Mesothelial cell of epicardium (in vitro differentiated cells): Measurements from ENCODE around the gene NAA30. TPM values are rescaled to one million over a fixed set of nuclear protein-coding genes. Genes with fewer than 3 reads are reported as not detected.

Source experiments
- DNase-seq, 2 experiments: peaks; one replicate each; pipeline ENCODE4 v3.0.0; 2021; ENCODE audit warnings: low spot score in 2 of 2; ENCODE audit not compliant: unreplicated experiment in 2 of 2
- H3K27ac Mint-ChIP-seq: 2 replicates; pipeline ENCODE4 v1.8.0; 2021; ENCODE audit warnings: mixed read lengths
- H3K27me3 Mint-ChIP-seq: 2 replicates; pipeline ENCODE4 v1.8.0; 2021; ENCODE audit warnings: low read depth, mixed read lengths
- H3K36me3 Mint-ChIP-seq: 2 replicates; pipeline ENCODE4 v1.8.0; 2021; ENCODE audit warnings: mixed read lengths
- H3K4me1 Mint-ChIP-seq: 2 replicates; pipeline ENCODE4 v1.8.0; 2021; ENCODE audit warnings: mixed read lengths
- H3K4me3 Mint-ChIP-seq: 2 replicates; pipeline ENCODE4 v1.8.0; 2021; ENCODE audit warnings: mild to moderate bottlenecking, moderate library complexity, mixed read lengths
- H3K9me3 Mint-ChIP-seq: 2 replicates; pipeline ENCODE4 v1.8.0; 2021; ENCODE audit warnings: mixed read lengths
- CTCF ChIP-seq: fragments of 200-600 bp; sonication (generic); IDR thresholded peaks from one replicate; pipeline ENCODE4 v1.5.0; 2021; ENCODE audit warnings: antibody characterized with exemption; ENCODE audit not compliant: unreplicated experiment
- total RNA-seq: library from RNA; stranded (reverse); gene quantifications from 3 replicates; pipeline ENCODE4 v1.2.1, GENCODE V29; 2021

Gene NAA30
- total RNA-seq, 1 donor from 2014 or later: 19.2 TPM

GRCh38 chr14:57402173-57402852, 11.9 kb downstream of the NAA30 start:
- no peaks in the 10 kb centered on the region for H3K27me3 Mint-ChIP-seq
- no peaks in the 10 kb centered on the region for H3K9me3 Mint-ChIP-seq
- no peak for DNase-seq
- no peak overlapping the region for H3K27ac Mint-ChIP-seq
- H3K4me1 Mint-ChIP-seq: peaks cover 5% of the 10 kb centered on the region
- no peak overlapping the region for H3K4me3 Mint-ChIP-seq
- H3K36me3 Mint-ChIP-seq: peaks cover 22% of the 10 kb centered on the region
- TF ChIP-seq CTCF: no peak

- Mint-ChIP-seq H3K9me3 (no peaks in the 10 kb centered on the region), H3K4me3 (no peak overlapping the region), H3K27me3 (no peaks in the 10 kb centered on the region), H3K36me3 (peaks cover 27% of the 10 kb centered on the region), H3K4me1 (peaks cover 5% of the 10 kb centered on the region), H3K27ac (no peak overlapping the region)
- TF ChIP-seq CTCF: no peak
- DNase-seq: no peak
These were observed 13.1 kb downstream of the NAA30 start for GRCh38 chr14:57403521-57403864.

GRCh38 chr14:57405562-57405961, 15.2 kb downstream of the NAA30 start:
- peaks cover 5% of the 10 kb centered on the region for H3K4me1 Mint-ChIP-seq
- H3K27ac Mint-ChIP-seq: peak overlapping the region; percentile 39
- TF ChIP-seq CTCF: no peak
- no peaks in the 10 kb centered on the region for H3K27me3 Mint-ChIP-seq
- H3K36me3 Mint-ChIP-seq: peaks cover 24% of the 10 kb centered on the region
- H3K4me3 Mint-ChIP-seq: no peak overlapping the region
- DNase-seq: no peak
- H3K9me3 Mint-ChIP-seq: no peaks in the 10 kb centered on the region

GRCh38 chr14:57408037-57408436, 17.7 kb downstream of the NAA30 start:
- peaks cover 26% of the 10 kb centered on the region for H3K36me3 Mint-ChIP-seq
- DNase-seq: no peak
- H3K27me3 Mint-ChIP-seq: no peaks in the 10 kb centered on the region
- H3K27ac Mint-ChIP-seq: no peak overlapping the region
- TF ChIP-seq CTCF: no peak
- H3K4me3 Mint-ChIP-seq: no peak overlapping the region
- H3K4me1 Mint-ChIP-seq: peaks cover 5% of the 10 kb centered on the region
- no peaks in the 10 kb centered on the region for H3K9me3 Mint-ChIP-seq

- no peak overlapping the region for H3K4me3 Mint-ChIP-seq
- no peak for TF ChIP-seq CTCF
- DNase-seq: no peak
- no peaks in the 10 kb centered on the region for H3K9me3 Mint-ChIP-seq
- H3K27ac Mint-ChIP-seq: no peak overlapping the region
- H3K36me3 Mint-ChIP-seq: peaks cover 26% of the 10 kb centered on the region
- peaks cover 5% of the 10 kb centered on the region for H3K4me1 Mint-ChIP-seq
- no peaks in the 10 kb centered on the region for H3K27me3 Mint-ChIP-seq
These were observed 18.2 kb downstream of the NAA30 start for GRCh38 chr14:57408634-57409033.

GRCh38 chr14:57412341-57412740, 22.0 kb downstream of the NAA30 start:
- Mint-ChIP-seq H3K4me3 (no peak overlapping the region), H3K36me3 (peaks cover 11% of the 10 kb centered on the region), H3K27ac (no peak overlapping the region), H3K27me3 (no peaks in the 10 kb centered on the region), H3K9me3 (no peaks in the 10 kb centered on the region), H3K4me1 (no peaks in the 10 kb centered on the region)
- no peak for DNase-seq
- TF ChIP-seq CTCF: no peak
